ENCODE results near the gene LHB. TPM values are rescaled to one million over a fixed set of nuclear protein-coding genes. Genes with fewer than 3 reads are reported as not detected.

The LHB gene
- polyA plus RNA-seq, 1 donor (not counting 4 experiments of a cell fraction or from before 2014, with no cell fraction given): not detected

DNA sequence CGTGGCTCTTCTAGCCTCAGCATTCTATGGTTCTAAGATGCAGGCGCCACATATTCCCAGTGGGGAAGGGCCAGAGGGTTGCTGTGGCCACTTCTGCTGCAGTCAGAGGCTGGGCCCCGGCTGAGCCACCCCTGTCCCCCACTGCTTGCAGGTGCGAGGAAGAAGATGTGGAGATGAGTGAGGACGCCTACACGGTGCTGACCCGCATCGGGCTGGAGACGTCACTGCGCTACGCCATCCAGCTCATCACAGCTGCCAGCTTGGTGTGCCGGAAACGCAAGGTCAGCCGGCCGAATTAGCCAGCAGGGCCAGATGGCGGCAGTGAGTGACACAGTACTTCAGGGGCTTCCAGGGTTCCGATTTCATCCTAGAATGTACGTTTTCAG, 2.0 kb downstream of the LHB start:
- Histone ChIP-seq H3K4me3 (ENCODE audit: control insufficient read depth in 2 of 3, extremely low read depth in 1 of 3, insufficient read depth in 2 of 3, low read depth in 1 of 3, low read length in 3 of 3) (no peak overlapping the region), H3K4me2 (ENCODE audit: control insufficient read depth, extremely low read depth, insufficient read depth, low read depth, low read length) (no peak overlapping the region), H3K27me3 (ENCODE audit: control insufficient read depth, extremely low read depth, insufficient read depth, low read length) (no peaks in the 10 kb centered on the region), H3K79me2 (ENCODE audit: control insufficient read depth, insufficient read depth, low read length) (no peaks in the 10 kb centered on the region), H3K9me3 (ENCODE audit: control insufficient read depth, low read depth, low read length) (no peaks in the 10 kb centered on the region), H3K36me3 (ENCODE audit: control insufficient read depth in 2 of 2, extremely low read depth in 1 of 2, insufficient read depth in 2 of 2, low read length in 2 of 2) (peaks cover 15 to 26% of the 10 kb centered on the region in 2 experiments), H3K9ac (ENCODE audit: control insufficient read depth, extremely low read depth, insufficient read depth, low read length) (no peak overlapping the region), H3K27ac (ENCODE audit: control insufficient read depth, insufficient read depth, low read length) (no peak overlapping the region), H2AFZ (ENCODE audit: control insufficient read depth, low read length) (no peak overlapping the region), H3K9me1 (ENCODE audit: control insufficient read depth, extremely low read depth, insufficient read depth, low read length) (no peaks in the 10 kb centered on the region), H3K4me1 (ENCODE audit: control insufficient read depth, extremely low read depth, insufficient read depth, low read length) (peaks cover 18% of the 10 kb centered on the region), H4K20me1 (ENCODE audit: control insufficient read depth, extremely low read depth, insufficient read depth, low read length) (no peaks in the 10 kb centered on the region)
- TF ChIP-seq, protein P1, sequence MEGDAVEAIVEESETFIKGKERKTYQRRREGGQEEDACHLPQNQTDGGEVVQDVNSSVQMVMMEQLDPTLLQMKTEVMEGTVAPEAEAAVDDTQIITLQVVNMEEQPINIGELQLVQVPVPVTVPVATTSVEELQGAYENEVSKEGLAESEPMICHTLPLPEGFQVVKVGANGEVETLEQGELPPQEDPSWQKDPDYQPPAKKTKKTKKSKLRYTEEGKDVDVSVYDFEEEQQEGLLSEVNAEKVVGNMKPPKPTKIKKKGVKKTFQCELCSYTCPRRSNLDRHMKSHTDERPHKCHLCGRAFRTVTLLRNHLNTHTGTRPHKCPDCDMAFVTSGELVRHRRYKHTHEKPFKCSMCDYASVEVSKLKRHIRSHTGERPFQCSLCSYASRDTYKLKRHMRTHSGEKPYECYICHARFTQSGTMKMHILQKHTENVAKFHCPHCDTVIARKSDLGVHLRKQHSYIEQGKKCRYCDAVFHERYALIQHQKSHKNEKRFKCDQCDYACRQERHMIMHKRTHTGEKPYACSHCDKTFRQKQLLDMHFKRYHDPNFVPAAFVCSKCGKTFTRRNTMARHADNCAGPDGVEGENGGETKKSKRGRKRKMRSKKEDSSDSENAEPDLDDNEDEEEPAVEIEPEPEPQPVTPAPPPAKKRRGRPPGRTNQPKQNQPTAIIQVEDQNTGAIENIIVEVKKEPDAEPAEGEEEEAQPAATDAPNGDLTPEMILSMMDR (optimal IDR thresholded peaks at IDR 0.05 in 1 of 3, IDR thresholded peaks at IDR 0.05 in 1 of 3, conservative IDR thresholded peaks at IDR 0.05 in 1 of 3; ENCODE audit: extremely low read depth in 1 of 3, insufficient read depth in 2 of 3, low read length in 3 of 3): no peak
- TF ChIP-seq EZH2 (IDR thresholded peaks at IDR 0.05; ENCODE audit: low read length): no peak
- no peak for FAIRE-seq
- DNase-seq (ENCODE audit: low read depth, low spot score): no peak
- dilution Hi-C loops (cut with MboI; ENCODE audit: extremely low pct_ligation_motif_present, low sequenced_read_pairs): no loop called here

DNA sequence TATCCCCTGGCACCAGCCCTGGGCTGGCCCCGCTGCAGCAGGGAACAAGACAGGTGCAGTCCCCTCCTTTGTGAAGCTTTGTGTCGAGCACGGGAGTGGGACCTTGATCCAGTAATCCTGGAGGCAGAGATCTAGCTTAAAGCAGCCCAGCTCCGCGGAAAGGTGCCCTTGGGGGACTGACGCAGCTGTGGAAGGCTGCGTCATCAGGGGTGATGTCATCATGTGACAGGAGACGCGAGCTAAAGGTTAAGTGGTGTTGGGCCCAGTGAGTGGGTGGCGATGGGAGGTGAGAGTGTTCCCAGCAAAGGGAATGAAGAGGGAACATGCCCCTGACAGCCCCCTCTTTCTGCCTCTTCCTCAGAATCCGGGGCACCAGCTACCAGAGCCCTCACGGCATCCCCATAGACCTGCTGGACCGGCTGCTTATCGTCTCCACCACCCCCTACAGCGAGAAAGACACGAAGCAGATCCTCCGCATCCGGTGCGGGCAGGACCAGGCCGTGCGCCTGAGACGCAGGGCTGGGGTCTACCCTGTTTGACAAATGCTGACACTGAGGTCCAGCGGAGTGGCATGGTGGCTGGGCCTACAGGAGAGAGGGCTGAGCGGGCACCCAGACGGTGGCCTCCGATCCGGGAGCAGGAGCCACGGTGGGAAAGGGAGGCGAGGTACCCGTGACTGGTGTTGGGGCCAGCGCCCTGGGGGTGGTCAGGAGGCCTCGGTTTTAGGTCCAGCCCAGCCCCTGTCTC, 2.6 kb downstream of the LHB start:
- Histone ChIP-seq H3K9ac (ENCODE audit: control insufficient read depth, extremely low read depth, insufficient read depth, low read length) (no peak overlapping the region), H4K20me1 (ENCODE audit: control insufficient read depth, extremely low read depth, insufficient read depth, low read length) (no peaks in the 10 kb centered on the region), H3K27ac (ENCODE audit: control insufficient read depth, insufficient read depth, low read length) (no peak overlapping the region), H3K9me3 (ENCODE audit: control insufficient read depth, low read depth, low read length) (no peaks in the 10 kb centered on the region), H3K27me3 (ENCODE audit: control insufficient read depth, extremely low read depth, insufficient read depth, low read length) (no peaks in the 10 kb centered on the region), H3K4me2 (ENCODE audit: control insufficient read depth, extremely low read depth, insufficient read depth, low read depth, low read length) (no peak overlapping the region), H3K4me3 (ENCODE audit: control insufficient read depth in 2 of 3, extremely low read depth in 1 of 3, insufficient read depth in 2 of 3, low read depth in 1 of 3, low read length in 3 of 3) (no peak overlapping the region), H3K36me3 (ENCODE audit: control insufficient read depth in 2 of 2, extremely low read depth in 1 of 2, insufficient read depth in 2 of 2, low read length in 2 of 2) (peaks cover 15 to 28% of the 10 kb centered on the region in 2 experiments), H3K4me1 (ENCODE audit: control insufficient read depth, extremely low read depth, insufficient read depth, low read length) (peaks cover 18% of the 10 kb centered on the region), H2AFZ (ENCODE audit: control insufficient read depth, low read length) (no peak overlapping the region), H3K9me1 (ENCODE audit: control insufficient read depth, extremely low read depth, insufficient read depth, low read length) (no peaks in the 10 kb centered on the region), H3K79me2 (ENCODE audit: control insufficient read depth, insufficient read depth, low read length) (no peaks in the 10 kb centered on the region)
- dilution Hi-C loops (cut with MboI; ENCODE audit: extremely low pct_ligation_motif_present, low sequenced_read_pairs): no loop called here
- DNase-seq (ENCODE audit: low read depth, low spot score): no peak
- TF ChIP-seq, protein P1 (optimal IDR thresholded peaks at IDR 0.05 in 1 of 3, IDR thresholded peaks at IDR 0.05 in 1 of 3, conservative IDR thresholded peaks at IDR 0.05 in 1 of 3; ENCODE audit: extremely low read depth in 1 of 3, insufficient read depth in 2 of 3, low read length in 3 of 3): no peak
- no peak for TF ChIP-seq EZH2 (IDR thresholded peaks at IDR 0.05; ENCODE audit: low read length)
- no peak for FAIRE-seq

Data from keratinocyte (primary cell).